Measurements from ENCODE around the gene FCHSD2. TPM values are rescaled to one million over a fixed set of nuclear protein-coding genes. Genes with fewer than 3 reads are reported as not detected.

Gene FCHSD2
- total and polyA plus RNA-seq, 2 of the 13 experiments (the other 11 are each of a cell fraction or from before 2014, with no cell fraction given): 20.5 to 24.8 TPM

DNA sequence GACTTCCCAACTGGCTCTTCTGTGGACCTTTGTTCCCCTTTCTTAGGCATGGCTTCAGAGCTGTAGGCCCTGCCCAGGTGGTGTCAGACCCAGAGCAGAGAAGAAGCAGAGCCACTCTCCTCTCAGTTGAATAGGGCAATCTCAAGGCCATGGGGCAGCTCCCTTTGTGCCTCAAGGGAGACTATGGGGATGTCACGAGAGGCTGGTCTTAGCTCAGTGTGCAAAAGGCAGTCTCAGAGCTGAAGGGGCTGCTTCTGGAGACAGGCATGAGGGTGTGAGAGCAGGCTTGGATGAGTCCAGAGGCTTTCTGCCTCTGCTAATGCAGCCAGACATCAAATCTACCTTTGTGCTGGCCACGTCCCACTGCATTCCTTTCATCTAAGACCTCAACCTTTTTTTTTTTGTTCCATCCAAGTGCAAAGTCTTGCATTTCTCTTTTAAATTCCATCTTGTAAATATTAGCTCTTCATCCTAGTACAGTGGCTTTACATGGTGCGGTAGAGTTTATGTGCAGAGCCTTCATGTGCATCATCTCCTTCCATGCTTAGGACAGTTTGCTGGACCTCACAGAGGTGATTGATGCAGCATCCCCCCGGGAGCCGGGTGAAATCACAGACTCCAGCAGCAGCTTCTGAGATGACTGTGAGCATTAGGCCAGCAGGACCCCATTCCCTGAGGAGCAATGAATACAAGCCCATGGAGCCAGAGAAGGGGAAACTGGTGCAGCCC is 34.2 kb upstream of the FCHSD2 start (continued):
- TF ChIP-seq, protein P1, sequence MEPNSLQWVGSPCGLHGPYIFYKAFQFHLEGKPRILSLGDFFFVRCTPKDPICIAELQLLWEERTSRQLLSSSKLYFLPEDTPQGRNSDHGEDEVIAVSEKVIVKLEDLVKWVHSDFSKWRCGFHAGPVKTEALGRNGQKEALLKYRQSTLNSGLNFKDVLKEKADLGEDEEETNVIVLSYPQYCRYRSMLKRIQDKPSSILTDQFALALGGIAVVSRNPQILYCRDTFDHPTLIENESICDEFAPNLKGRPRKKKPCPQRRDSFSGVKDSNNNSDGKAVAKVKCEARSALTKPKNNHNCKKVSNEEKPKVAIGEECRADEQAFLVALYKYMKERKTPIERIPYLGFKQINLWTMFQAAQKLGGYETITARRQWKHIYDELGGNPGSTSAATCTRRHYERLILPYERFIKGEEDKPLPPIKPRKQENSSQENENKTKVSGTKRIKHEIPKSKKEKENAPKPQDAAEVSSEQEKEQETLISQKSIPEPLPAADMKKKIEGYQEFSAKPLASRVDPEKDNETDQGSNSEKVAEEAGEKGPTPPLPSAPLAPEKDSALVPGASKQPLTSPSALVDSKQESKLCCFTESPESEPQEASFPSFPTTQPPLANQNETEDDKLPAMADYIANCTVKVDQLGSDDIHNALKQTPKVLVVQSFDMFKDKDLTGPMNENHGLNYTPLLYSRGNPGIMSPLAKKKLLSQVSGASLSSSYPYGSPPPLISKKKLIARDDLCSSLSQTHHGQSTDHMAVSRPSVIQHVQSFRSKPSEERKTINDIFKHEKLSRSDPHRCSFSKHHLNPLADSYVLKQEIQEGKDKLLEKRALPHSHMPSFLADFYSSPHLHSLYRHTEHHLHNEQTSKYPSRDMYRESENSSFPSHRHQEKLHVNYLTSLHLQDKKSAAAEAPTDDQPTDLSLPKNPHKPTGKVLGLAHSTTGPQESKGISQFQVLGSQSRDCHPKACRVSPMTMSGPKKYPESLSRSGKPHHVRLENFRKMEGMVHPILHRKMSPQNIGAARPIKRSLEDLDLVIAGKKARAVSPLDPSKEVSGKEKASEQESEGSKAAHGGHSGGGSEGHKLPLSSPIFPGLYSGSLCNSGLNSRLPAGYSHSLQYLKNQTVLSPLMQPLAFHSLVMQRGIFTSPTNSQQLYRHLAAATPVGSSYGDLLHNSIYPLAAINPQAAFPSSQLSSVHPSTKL (CRISPR knock-in tag; IDR thresholded peaks at IDR 0.05): peak; percentile 64
- TF ChIP-seq MXD1 (CRISPR knock-in tag; IDR thresholded peaks at IDR 0.05) (0 out of 2 replicates have a peak, but pooled peaks have one; percentile 43), ZNF639 (CRISPR knock-in tag; conservative IDR thresholded peaks at IDR 0.05) (no peak), SAP130 (CRISPR knock-in tag; IDR thresholded peaks at IDR 0.05; ENCODE audit: low read depth) (peak; percentile 44; the same call in 1 of the 2 replicates), ZNF331 (CRISPR knock-in tag; IDR thresholded peaks at IDR 0.05) (peak; percentile 42; the same call in 1 of the 2 replicates), SP5 (CRISPR knock-in tag; IDR thresholded peaks at IDR 0.05; ENCODE audit: borderline replicate concordance, low read depth) (no peak), PHF5A (CRISPR knock-in tag; IDR thresholded peaks at IDR 0.05; ENCODE audit: low read depth, unreplicated experiment) (no peak), ESRRA (CRISPR knock-in tag; IDR thresholded peaks at IDR 0.05; ENCODE audit: low read depth) (0 out of 2 replicates have a peak, but pooled peaks have one; percentile 27), ZNF256 (CRISPR knock-in tag; conservative IDR thresholded peaks at IDR 0.05) (no peak), PAXIP1 (CRISPR knock-in tag; conservative IDR thresholded peaks at IDR 0.05) (peak; percentile 39), DMAP1 (CRISPR knock-in tag; IDR thresholded peaks at IDR 0.05) (no peak), CC2D1A (CRISPR knock-in tag; IDR thresholded peaks at IDR 0.05) (no peak), ELF3 (CRISPR knock-in tag; IDR thresholded peaks at IDR 0.05) (peak; percentile 36; the same call in 1 of the 2 replicates), TOPORS (CRISPR knock-in tag; IDR thresholded peaks at IDR 0.05) (peak; percentile 32; the same call in 1 of the 2 replicates), HOXA3 (CRISPR knock-in tag; IDR thresholded peaks at IDR 0.05) (no peak), CAMTA2 (CRISPR knock-in tag; IDR thresholded peaks at IDR 0.05; ENCODE audit: borderline replicate concordance) (0 out of 2 replicates have a peak, but pooled peaks have one; percentile 36)
- TF ChIP-seq, protein P2, sequence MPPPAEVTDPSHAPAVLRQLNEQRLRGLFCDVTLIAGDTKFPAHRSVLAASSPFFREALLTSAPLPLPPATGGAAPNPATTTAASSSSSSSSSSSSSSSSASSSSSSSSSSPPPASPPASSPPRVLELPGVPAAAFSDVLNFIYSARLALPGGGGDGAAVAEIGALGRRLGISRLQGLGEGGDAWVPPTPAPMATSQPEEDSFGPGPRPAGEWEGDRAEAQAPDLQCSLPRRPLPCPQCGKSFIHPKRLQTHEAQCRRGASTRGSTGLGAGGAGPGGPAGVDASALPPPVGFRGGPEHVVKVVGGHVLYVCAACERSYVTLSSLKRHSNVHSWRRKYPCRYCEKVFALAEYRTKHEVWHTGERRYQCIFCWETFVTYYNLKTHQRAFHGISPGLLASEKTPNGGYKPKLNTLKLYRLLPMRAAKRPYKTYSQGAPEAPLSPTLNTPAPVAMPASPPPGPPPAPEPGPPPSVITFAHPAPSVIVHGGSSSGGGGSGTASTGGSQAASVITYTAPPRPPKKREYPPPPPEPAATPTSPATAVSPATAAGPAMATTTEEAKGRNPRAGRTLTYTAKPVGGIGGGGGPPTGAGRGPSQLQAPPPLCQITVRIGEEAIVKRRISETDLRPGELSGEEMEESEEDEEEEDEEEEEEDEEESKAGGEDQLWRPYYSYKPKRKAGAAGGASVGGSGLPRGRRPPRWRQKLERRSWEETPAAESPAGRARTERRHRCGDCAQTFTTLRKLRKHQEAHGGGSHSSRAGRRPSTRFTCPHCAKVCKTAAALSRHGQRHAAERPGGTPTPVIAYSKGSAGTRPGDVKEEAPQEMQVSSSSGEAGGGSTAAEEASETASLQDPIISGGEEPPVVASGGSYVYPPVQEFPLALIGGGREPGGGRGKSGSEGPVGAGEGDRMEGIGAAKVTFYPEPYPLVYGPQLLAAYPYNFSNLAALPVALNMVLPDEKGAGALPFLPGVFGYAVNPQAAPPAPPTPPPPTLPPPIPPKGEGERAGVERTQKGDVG (CRISPR knock-in tag; IDR thresholded peaks at IDR 0.05; ENCODE audit: borderline replicate concordance): 0 out of 2 replicates have a peak, but pooled peaks have one; percentile 69
